ENCODE data around the gene ZNF689. TPM values are rescaled to one million over a fixed set of nuclear protein-coding genes. Genes with fewer than 3 reads are reported as not detected.

The ZNF689 gene
- total RNA-seq, 2 experiments from 2014 or later: 14.8 to 15.5 TPM

Other genes starting within 250 kb of the ZNF689 start
- gene TBC1D10B, start 239.9 kb downstream of the ZNF689 start, total RNA-seq: 10 to 100 TPM; 43.2 to 45.7 TPM
- 1 to 10 TPM; 1.2 to 1.5 TPM for gene MYL11, start 235.6 kb downstream of the ZNF689 start, total RNA-seq
- 100 to 1,000 TPM; 162 to 163 TPM for gene SEPTIN1, start 227.8 kb downstream of the ZNF689 start, total RNA-seq
- gene ZNF48, start 215.0 kb downstream of the ZNF689 start, total RNA-seq: 10 to 100 TPM in 1 of 2 experiments, 1 to 10 TPM in 1; 9.5 to 10.2 TPM
- 1 to 10 TPM; 4.2 to 5.2 TPM for gene ZNF771, start 202.8 kb downstream of the ZNF689 start, total RNA-seq
- 100 to 1,000 TPM; 181 to 183 TPM for gene DCTPP1, start 180.4 kb downstream of the ZNF689 start, total RNA-seq
- 10 to 100 TPM; 80.1 to 80.6 TPM for gene SEPHS2, start 164.5 kb downstream of the ZNF689 start, total RNA-seq
- gene ITGAL, start 137.6 kb downstream of the ZNF689 start, total RNA-seq: 100 to 1,000 TPM; 233 to 235 TPM
- gene ZNF768, start 83.8 kb downstream of the ZNF689 start, total RNA-seq: 10 to 100 TPM; 11.4 to 11.8 TPM
- gene ZNF747, start 75.5 kb downstream of the ZNF689 start, total RNA-seq: 10 to 100 TPM; 10.9 to 11.2 TPM
- gene ZNF764, start 52.0 kb downstream of the ZNF689 start, total RNA-seq: 10 to 100 TPM; 11.9 to 12.1 TPM
- 1 to 10 TPM; 7.1 to 7.6 TPM for gene ZNF688, start 38.7 kb downstream of the ZNF689 start, total RNA-seq
- 1 to 10 TPM; 6.4 to 7.8 TPM for gene ZNF785, start 24.7 kb downstream of the ZNF689 start, total RNA-seq
- 10 to 100 TPM; 90.1 to 93.3 TPM for gene PRR14, start 40.6 kb upstream of the ZNF689 start, total RNA-seq
- gene FBRS, start 48.0 kb upstream of the ZNF689 start, total RNA-seq: 10 to 100 TPM; 92.8 to 94.5 TPM
- 10 to 100 TPM; 66.1 to 72.6 TPM for gene SRCAP, start 88.8 kb upstream of the ZNF689 start, total RNA-seq
- 10 to 100 TPM; 31.1 to 32.0 TPM for gene PHKG2, start 138.0 kb upstream of the ZNF689 start, total RNA-seq
- gene CFAP119, start 151.7 kb upstream of the ZNF689 start, total RNA-seq: 1 to 10 TPM; 3.7 to 6.4 TPM
- gene RNF40, start 151.9 kb upstream of the ZNF689 start, total RNA-seq: 100 to 1,000 TPM in 1 of 2 experiments, 10 to 100 TPM in 1; 95.2 to 107 TPM
- 1 to 10 TPM; 5.4 to 5.5 TPM for gene ZNF629, start 176.8 kb upstream of the ZNF689 start, total RNA-seq

Measured in activated naive CD8-positive, alpha-beta T cell treated with anti-CD3 and anti-CD28 coated beads for 36 hours (primary cell).